Heart right ventricle (tissue), 16 donors: ENCODE data around the gene RTCB. TPM values are rescaled to one million over a fixed set of nuclear protein-coding genes. Genes with fewer than 3 reads are reported as not detected.
A peak's percentile ranks its signal among the peaks of the same experiment; 100 is the strongest.

Source experiments
- ATAC-seq, 8 donors: fragments of 200-7000 bp; cut with Tn5 transposase; one replicate each; pipeline ENCODE4 v1.9.1; 2020; ENCODE audit warnings: mild to moderate bottlenecking in 8 of 8, moderate library complexity in 8 of 8, moderate number of reproducible peaks in 1 of 8
- DNase-seq, 2 donors: peaks; one replicate each; pipeline ENCODE4 v3.0.0-alpha.2; 2020
- H3K27ac ChIP-seq, 10 donors: fragments of 200-600 bp; sonication (generic) in 2 of 10; one replicate each; pipeline versions ENCODE4 v1.5.0 to v1.8.0; 2020 to 2022; ENCODE audit warnings: mild to moderate bottlenecking in 3 of 10
- H3K27me3 ChIP-seq, 7 donors: fragments of 200-600 bp; one replicate each; pipeline ENCODE4 v1.8.0; 2021 to 2022; ENCODE audit warnings: mild to moderate bottlenecking in 2 of 7
- H3K36me3 ChIP-seq, 9 donors: fragments of 200-600 bp; sonication (generic) in 1 of 9; one replicate each; pipeline versions ENCODE4 v1.5.0 to v1.8.0; 2020 to 2022; ENCODE audit warnings: mild to moderate bottlenecking in 2 of 9
- H3K4me1 ChIP-seq, 9 donors: fragments of 200-600 bp; sonication (generic) in 1 of 9; one replicate each; pipeline versions ENCODE4 v1.5.0 to v1.8.0; 2020 to 2022; ENCODE audit warnings: mild to moderate bottlenecking in 4 of 9
- H3K4me3 ChIP-seq, 10 donors: fragments of 200-600 bp; sonication (generic) in 2 of 10; one replicate each; pipeline versions ENCODE4 v1.5.0 to v1.8.0; 2020 to 2022; ENCODE audit warnings: mild to moderate bottlenecking in 7 of 10, moderate library complexity in 2 of 10
- H3K9me3 ChIP-seq, 11 donors: fragments of 200-600 bp in 10 of 11; sonication (generic) in 2 of 11; one replicate each; pipeline versions ENCODE4 v1.5.0 to v1.8.0; 2013 to 2022; ENCODE audit warnings: mild to moderate bottlenecking in 2 of 11, control low read depth in 1 of 11, moderate library complexity in 1 of 11
- WGBS, 2 donors: extraction: QIAGEN DNeasy Blood & Tissue Kit; methylation state at CpG; one replicate each; pipeline ENCODE4 v1.1.7; 2013; ENCODE audit warnings: inconsistent platforms in 1 of 2; 5-methylcytosine and 5-hydroxymethylcytosine counted together
- intact Hi-C, 10 donors: fragments of 100-400 bp; cut with DNase I; formaldehyde crosslinking; loops; one replicate each; pipeline versions ENCODE4 v1.11.1 to v1.14.2; 2022
- polyA plus RNA-seq, 2 donors: library from polyadenylated mRNA; stranded (reverse); fragments of 200-250 nt; gene quantifications; one replicate each; pipeline ENCODE4 v1.2.3, GENCODE V29; 2013
- total RNA-seq, 10 donors: library from RNA; stranded (reverse); fragmentation: NEBNext Ultra II Directional in 3 of 10; extraction: Animal tissue kit (Norgen Biotek cat#: 25700) in 3 of 10; gene quantifications; one replicate each; pipeline versions ENCODE4 v1.2.1 to v1.2.4, GENCODE V29; 2021 to 2023
- TF ChIP-seq, protein P1 (sequence below), 9 donors: fragments of 200-600 bp; sonication (generic) in 2 of 9; IDR thresholded peaks; one replicate each; pipeline versions ENCODE4 v1.5.0 to v1.8.0; 2021 to 2022; ENCODE audit warnings: antibody characterized with exemption in 9 of 9, mild to moderate bottlenecking in 5 of 9, moderate library complexity in 1 of 9
- donor health status: Arrhythmogenic right ventricular cardiomyopathy.
- donor health status: ischemic (EF 13 %, LVEDD 7.1; RV severe dilation, severe dysfunction).
- donor health status: healthy with polysubstance abuse.
- donor health status: DM: no; HTN: yes; CAD: no.
- donor health status: DM: no; HTN: no; CAD: no.
- donor health status: ischemic (EF 25% LVEDD 6.9; RV normal size, moderate dysfunction).
- donor health status: ischemic (EF 25% LVEDD 5.7; RV mildly dilated, moderate dysfunction).
- donor health status: healthy.
- donor health status: DM: yes; HTN: yes; CAD: no.
- donor health status: Ischemic cardiomyopathy.
- donor health status: ischemic (EF 35%, LVEDD 5.7; RV mildly dilated, moderate dysfunction).
- donor health status: nonischemic (EF 11% LVEDD 7.7; RV severe dilation, severe dysfunction).
- donor health status: DM: yes; HTN: yes; CAD: no.
- donor health status: PGD.
- donor health status: ischemic (EF 29% LVEDD 5.4; RV normal size, mild dysfunction).
- donor health status: nonischemic (EF 23%, LVEDD 6.1; RV moderate dilation, normal function).

RTCB gene
- total and polyA plus RNA-seq, 12 donors = 15.6 to 75.3 (median 47.0) TPM

GRCh38 chr22:32341122-32341740 lies 70.8 kb downstream of the RTCB start:
- TF ChIP-seq, protein P1, sequence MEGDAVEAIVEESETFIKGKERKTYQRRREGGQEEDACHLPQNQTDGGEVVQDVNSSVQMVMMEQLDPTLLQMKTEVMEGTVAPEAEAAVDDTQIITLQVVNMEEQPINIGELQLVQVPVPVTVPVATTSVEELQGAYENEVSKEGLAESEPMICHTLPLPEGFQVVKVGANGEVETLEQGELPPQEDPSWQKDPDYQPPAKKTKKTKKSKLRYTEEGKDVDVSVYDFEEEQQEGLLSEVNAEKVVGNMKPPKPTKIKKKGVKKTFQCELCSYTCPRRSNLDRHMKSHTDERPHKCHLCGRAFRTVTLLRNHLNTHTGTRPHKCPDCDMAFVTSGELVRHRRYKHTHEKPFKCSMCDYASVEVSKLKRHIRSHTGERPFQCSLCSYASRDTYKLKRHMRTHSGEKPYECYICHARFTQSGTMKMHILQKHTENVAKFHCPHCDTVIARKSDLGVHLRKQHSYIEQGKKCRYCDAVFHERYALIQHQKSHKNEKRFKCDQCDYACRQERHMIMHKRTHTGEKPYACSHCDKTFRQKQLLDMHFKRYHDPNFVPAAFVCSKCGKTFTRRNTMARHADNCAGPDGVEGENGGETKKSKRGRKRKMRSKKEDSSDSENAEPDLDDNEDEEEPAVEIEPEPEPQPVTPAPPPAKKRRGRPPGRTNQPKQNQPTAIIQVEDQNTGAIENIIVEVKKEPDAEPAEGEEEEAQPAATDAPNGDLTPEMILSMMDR (IDR thresholded peaks at IDR 0.05) = no peak
- Histone ChIP-seq H3K4me3 (no peak overlapping the region), H3K27me3 (peaks cover 0 to 29% (median 21%) of the 10 kb centered on the region in 7 donors), H3K36me3 (no peaks in the 10 kb centered on the region), H3K9me3 (no peaks in the 10 kb centered on the region), H3K27ac (no peak overlapping the region), H3K4me1 (peaks cover 0 to 12% (median 0%) of the 10 kb centered on the region in 9 donors)
- no peak for DNase-seq
- intact Hi-C loops = no loop called here
- peak in 1 of 8 donors; percentile 50 for ATAC-seq
- 80 to 82% methylated on average over 13 of the region's 13 CpGs for WGBS, 2 donors

DNA sequence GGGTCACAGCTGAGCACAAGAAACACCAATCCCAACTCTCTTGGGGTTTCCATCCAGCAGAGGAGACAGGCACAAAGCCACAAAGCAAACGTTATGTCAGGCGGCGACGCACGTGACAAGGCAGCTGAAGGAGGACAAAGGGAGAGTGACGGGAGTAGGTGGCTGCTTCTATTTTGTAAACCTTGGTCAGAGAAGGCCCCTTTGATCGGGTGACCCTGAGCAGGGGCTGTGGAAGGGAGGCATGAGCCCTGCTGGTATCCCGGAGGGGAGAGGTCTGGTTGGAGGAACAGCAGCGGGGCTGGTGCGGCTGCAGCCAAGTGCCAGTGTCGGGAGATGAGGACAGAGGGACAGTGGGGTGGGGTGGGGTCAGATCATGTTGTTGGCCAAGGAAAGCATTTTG lies 71.6 kb downstream of the RTCB start:
- TF ChIP-seq, protein P1 (IDR thresholded peaks at IDR 0.05) = no peak
- ATAC-seq (no peak), DNase-seq (no peak)
- H3K4me1 ChIP-seq = peaks cover 0 to 21% (median 0%) of the 10 kb centered on the region in 9 donors
- no peaks in the 10 kb centered on the region for H3K9me3 ChIP-seq
- intact Hi-C loops = no loop called here
- no peak overlapping the region for H3K4me3 ChIP-seq
- H3K27ac ChIP-seq = no peak overlapping the region
- H3K36me3 ChIP-seq = no peaks in the 10 kb centered on the region
- peaks cover 0 to 29% (median 21%) of the 10 kb centered on the region in 7 donors for H3K27me3 ChIP-seq
- 75 to 80% methylated on average over 11 of the region's 11 CpGs for WGBS, 2 donors

DNA sequence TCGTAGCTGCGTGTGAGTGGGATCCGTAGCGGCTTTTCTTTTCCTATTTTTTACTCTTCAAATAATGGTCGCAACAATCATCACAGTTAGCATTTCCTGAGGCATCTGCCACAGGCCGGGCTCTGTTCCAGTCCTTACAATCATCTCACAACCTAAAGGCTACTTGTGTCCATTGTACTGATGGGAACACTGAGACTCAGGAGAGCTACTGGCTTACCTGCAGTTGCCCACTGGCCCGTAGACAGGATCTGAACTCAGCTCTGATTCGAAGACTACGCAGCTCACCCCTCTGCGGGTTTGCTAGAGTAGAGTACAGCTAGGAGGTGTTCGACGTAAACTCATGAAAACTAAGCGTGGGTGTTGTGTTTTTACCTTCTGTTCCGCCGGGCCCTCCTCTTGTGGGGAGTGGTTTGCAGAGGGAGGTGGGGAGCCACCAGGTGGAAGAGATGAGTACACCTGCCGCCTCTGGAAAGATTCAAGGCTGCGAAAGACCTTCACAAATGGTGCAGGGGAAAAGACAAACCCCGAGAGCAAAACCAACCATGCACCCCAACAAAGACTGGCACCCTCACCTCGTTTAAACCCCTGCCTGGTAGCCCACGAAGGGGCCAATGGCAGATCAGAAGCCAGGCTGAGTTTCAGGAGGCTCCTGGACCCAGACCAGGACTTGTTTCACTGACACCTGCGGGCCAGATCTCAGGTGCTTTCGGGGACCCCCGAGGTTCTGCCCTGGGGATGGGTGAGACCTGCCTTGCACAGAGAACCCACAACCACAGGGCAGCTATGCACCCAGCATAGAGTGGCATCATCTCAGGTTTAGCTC lies 72.6 kb downstream of the RTCB start:
- H3K27ac ChIP-seq = no peak overlapping the region
- peaks cover 0 to 27% (median 0%) of the 10 kb centered on the region in 9 donors for H3K4me1 ChIP-seq
- ATAC-seq (no peak), DNase-seq (no peak)
- intact Hi-C loops = no loop called here
- peaks cover 0 to 29% (median 14%) of the 10 kb centered on the region in 7 donors for H3K27me3 ChIP-seq
- no peaks in the 10 kb centered on the region for H3K36me3 ChIP-seq
- TF ChIP-seq, protein P1 (IDR thresholded peaks at IDR 0.05) = no peak
- H3K4me3 ChIP-seq = no peak overlapping the region
- H3K9me3 ChIP-seq = no peaks in the 10 kb centered on the region
- WGBS, 2 donors = 86 to 91% methylated on average over 23 of the region's 23 CpGs

- ATAC-seq (no peak), DNase-seq (no peak)
- no peaks in the 10 kb centered on the region for H3K9me3 ChIP-seq
- H3K4me1 ChIP-seq = peaks cover 0 to 32% (median 0%) of the 10 kb centered on the region in 9 donors
- no peaks in the 10 kb centered on the region for H3K36me3 ChIP-seq
- intact Hi-C loops = no loop called here
- H3K27me3 ChIP-seq = peaks cover 0 to 29% (median 11%) of the 10 kb centered on the region in 7 donors
- WGBS, 2 donors = 70 to 71% methylated on average over 10 of the region's 10 CpGs
- H3K27ac ChIP-seq = no peak overlapping the region
- TF ChIP-seq, protein P1 (IDR thresholded peaks at IDR 0.05) = no peak
- no peak overlapping the region for H3K4me3 ChIP-seq
Measured at GRCh38 chr22:32338757-32339156, 73.3 kb downstream of the RTCB start.

Other genes with a start within 250 kb of the RTCB start
- gene RFPL2, start 207.2 kb downstream of the RTCB start, total RNA-seq = not detected
- under 1 TPM in 1 of 2 donors, not detected in 1; 0.03 TPM for gene RFPL2, start 207.2 kb downstream of the RTCB start, polyA plus RNA-seq
- gene SLC5A4, start 156.9 kb downstream of the RTCB start, total RNA-seq = under 1 TPM in 8 of 10 donors, not detected in 2; 0.10 to 0.89 (median 0.20) TPM
- gene SLC5A4, start 156.9 kb downstream of the RTCB start, polyA plus RNA-seq = under 1 TPM; 0.06 to 0.29 TPM
- gene RFPL3, start 54.4 kb downstream of the RTCB start, total RNA-seq = not detected
- not detected for gene RFPL3, start 54.4 kb downstream of the RTCB start, polyA plus RNA-seq
- gene BPIFC, start 52.2 kb upstream of the RTCB start, total RNA-seq = not detected
- gene BPIFC, start 52.2 kb upstream of the RTCB start, polyA plus RNA-seq = not detected
- gene FBXO7, start 62.6 kb upstream of the RTCB start, total RNA-seq = 10 to 100 TPM; 34.3 to 52.2 (median 38.9) TPM
- gene FBXO7, start 62.6 kb upstream of the RTCB start, polyA plus RNA-seq = 10 to 100 TPM; 21.1 to 38.6 TPM